Neural cell (in vitro differentiated cells): ENCODE results near the gene SMAD7.

Experiments used
- CTCF ChIP-seq: fragments of 450-650 bp; IDR thresholded peaks from 2 replicates; pipeline ENCODE4 v1.5.1; 2014; ENCODE audit warnings: antibody characterized with exemption, mild to moderate bottlenecking, moderate library complexity; ENCODE audit not compliant: poor library complexity, severe bottlenecking
- EP300 ChIP-seq: fragments of 450-650 bp; conservative IDR thresholded peaks from 2 replicates; pipeline ENCODE4 v1.6.1; 2014; ENCODE audit warnings: antibody characterized with exemption, mild to moderate bottlenecking, moderate library complexity; ENCODE audit not compliant: poor library complexity, severe bottlenecking
- EZH2 ChIP-seq: fragments of 200-600, 300-800 bp; shearing (Covaris generic), sonication (generic); IDR thresholded peaks from 2 replicates; pipeline ENCODE4 v1.6.1; 2014; ENCODE audit warnings: antibody characterized with exemption, low read length, borderline replicate concordance, mild to moderate bottlenecking; ENCODE audit not compliant: insufficient read depth, poor library complexity, severe bottlenecking
- POLR2AphosphoS5 ChIP-seq: IDR thresholded peaks from 2 replicates; pipeline ENCODE4 v1.6.1; 2012
- RAD21 ChIP-seq: fragments of 450-650 bp; conservative IDR thresholded peaks from 2 replicates; pipeline ENCODE4 v1.6.1; 2014; ENCODE audit warnings: antibody characterized with exemption, mild to moderate bottlenecking, moderate library complexity
- REST ChIP-seq: IDR thresholded peaks from 2 replicates; pipeline ENCODE4 v1.6.1; 2012; ENCODE audit warnings: borderline replicate concordance
- TAF1 ChIP-seq: IDR thresholded peaks from 2 replicates; pipeline ENCODE4 v1.6.1; 2012; ENCODE audit warnings: low read depth

- TF ChIP-seq CTCF (no peak), EP300 (no peak), EZH2 (no peak), RAD21 (no peak), POLR2AphosphoS5 (no peak), REST (no peak), TAF1 (no peak)
Measured at GRCh38 chr18:48889115-48889941, 61.4 kb downstream of the SMAD7 start.
